Gastrocnemius medialis (tissue), 4 donors: ENCODE results near the gene PEAK3.

ENCODE experiments used
- POLR2A ChIP-seq, 2 donors: fragments of 450-650 bp; IDR thresholded peaks; one replicate each; pipeline ENCODE4 v1.6.1; 2017; ENCODE audit warnings: antibody characterized with exemption in 2 of 2, mild to moderate bottlenecking in 2 of 2, moderate library complexity in 2 of 2
- TF ChIP-seq, protein P1 (sequence below), 5 experiments: fragments of 450-650 bp in 3 of 5; fragments of 200-600 bp in 2 of 5; sonication (generic) in 2 of 5; IDR thresholded peaks in 4 of 5; conservative IDR thresholded peaks in 1 of 5; 1 replicate in 4 of 5; 2 replicates in 1 of 5; pipeline ENCODE4 v1.5.1; 2016 to 2019; ENCODE audit warnings: antibody characterized with exemption in 5 of 5, mild to moderate bottlenecking in 3 of 5, moderate library complexity in 3 of 5

DNA sequence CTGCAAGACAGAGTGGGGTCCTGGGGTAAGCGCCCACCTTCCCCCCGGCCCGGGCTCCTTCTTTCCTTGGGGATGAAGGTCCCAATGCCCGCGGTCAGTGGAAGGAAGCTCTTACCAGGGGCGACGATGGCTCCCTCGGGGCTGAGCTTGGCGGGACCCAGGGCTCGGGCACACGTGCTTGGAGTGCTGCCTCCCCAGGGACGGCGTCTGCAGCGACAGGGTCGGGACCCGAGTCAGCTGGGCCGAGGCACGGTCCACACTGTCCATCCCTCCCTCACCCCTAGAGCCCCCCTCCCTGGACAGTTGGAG, 29.2 kb downstream of the PEAK3 start:
- TF ChIP-seq POLR2A (IDR thresholded peaks at IDR 0.05): no peak
- TF ChIP-seq, protein P1, sequence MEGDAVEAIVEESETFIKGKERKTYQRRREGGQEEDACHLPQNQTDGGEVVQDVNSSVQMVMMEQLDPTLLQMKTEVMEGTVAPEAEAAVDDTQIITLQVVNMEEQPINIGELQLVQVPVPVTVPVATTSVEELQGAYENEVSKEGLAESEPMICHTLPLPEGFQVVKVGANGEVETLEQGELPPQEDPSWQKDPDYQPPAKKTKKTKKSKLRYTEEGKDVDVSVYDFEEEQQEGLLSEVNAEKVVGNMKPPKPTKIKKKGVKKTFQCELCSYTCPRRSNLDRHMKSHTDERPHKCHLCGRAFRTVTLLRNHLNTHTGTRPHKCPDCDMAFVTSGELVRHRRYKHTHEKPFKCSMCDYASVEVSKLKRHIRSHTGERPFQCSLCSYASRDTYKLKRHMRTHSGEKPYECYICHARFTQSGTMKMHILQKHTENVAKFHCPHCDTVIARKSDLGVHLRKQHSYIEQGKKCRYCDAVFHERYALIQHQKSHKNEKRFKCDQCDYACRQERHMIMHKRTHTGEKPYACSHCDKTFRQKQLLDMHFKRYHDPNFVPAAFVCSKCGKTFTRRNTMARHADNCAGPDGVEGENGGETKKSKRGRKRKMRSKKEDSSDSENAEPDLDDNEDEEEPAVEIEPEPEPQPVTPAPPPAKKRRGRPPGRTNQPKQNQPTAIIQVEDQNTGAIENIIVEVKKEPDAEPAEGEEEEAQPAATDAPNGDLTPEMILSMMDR (IDR thresholded peaks at IDR 0.05 in 4 of 5, conservative IDR thresholded peaks at IDR 0.05 in 1 of 5): no peak
